Neural cell (in vitro differentiated cells): ENCODE measurements around the gene EVPLL.

Experiments used
- EZH2 ChIP-seq: fragments of 200-600, 300-800 bp; shearing (Covaris generic), sonication (generic); IDR thresholded peaks from 2 replicates; pipeline ENCODE4 v1.6.1; 2014; ENCODE audit warnings: antibody characterized with exemption, low read length, borderline replicate concordance, mild to moderate bottlenecking; ENCODE audit not compliant: insufficient read depth, poor library complexity, severe bottlenecking
- TF ChIP-seq, protein P1 (sequence below): fragments of 450-650 bp; IDR thresholded peaks from 2 replicates; pipeline ENCODE4 v1.5.1; 2014; ENCODE audit warnings: antibody characterized with exemption, mild to moderate bottlenecking, moderate library complexity; ENCODE audit not compliant: poor library complexity, severe bottlenecking

DNA sequence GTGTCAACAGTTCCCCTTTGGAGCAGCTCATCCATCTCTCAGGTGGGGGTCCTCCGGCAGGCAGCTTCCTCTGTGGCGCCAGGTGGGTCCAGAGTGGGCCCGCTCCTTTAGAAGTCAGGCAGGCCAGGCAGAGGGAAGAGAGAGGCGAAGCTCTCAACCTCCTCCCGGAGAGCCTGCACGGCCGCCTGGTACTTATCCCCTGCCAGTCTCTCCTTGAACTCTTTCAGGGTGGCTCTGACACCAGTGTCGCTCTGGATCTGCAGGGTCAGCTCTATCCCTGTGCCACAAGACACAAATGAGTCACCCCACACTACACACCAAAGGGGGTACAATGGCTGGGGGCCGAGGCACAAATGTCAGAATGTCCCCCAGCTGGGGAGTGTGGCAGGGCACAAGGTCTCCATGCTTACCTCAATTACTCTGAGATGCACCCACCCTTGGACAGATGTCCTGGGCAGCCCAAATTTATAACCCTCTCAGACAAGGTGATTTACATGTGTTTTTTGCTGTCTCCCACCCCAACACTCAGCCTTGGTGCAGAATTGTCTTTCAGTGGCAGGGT lies 48.9 kb upstream of the EVPLL start:
- TF ChIP-seq, protein P1, sequence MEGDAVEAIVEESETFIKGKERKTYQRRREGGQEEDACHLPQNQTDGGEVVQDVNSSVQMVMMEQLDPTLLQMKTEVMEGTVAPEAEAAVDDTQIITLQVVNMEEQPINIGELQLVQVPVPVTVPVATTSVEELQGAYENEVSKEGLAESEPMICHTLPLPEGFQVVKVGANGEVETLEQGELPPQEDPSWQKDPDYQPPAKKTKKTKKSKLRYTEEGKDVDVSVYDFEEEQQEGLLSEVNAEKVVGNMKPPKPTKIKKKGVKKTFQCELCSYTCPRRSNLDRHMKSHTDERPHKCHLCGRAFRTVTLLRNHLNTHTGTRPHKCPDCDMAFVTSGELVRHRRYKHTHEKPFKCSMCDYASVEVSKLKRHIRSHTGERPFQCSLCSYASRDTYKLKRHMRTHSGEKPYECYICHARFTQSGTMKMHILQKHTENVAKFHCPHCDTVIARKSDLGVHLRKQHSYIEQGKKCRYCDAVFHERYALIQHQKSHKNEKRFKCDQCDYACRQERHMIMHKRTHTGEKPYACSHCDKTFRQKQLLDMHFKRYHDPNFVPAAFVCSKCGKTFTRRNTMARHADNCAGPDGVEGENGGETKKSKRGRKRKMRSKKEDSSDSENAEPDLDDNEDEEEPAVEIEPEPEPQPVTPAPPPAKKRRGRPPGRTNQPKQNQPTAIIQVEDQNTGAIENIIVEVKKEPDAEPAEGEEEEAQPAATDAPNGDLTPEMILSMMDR, result no peak
- no peak for TF ChIP-seq EZH2
